Measurements from ENCODE around the gene SSBP3. TPM values are rescaled to one million over a fixed set of nuclear protein-coding genes. Genes with fewer than 3 reads are reported as not detected.
A peak's percentile ranks its signal among the peaks of the same experiment; 100 is the strongest.

SSBP3 gene
- total and polyA plus RNA-seq, 2 of the 13 experiments (the other 11 are each of a cell fraction or from before 2014, with no cell fraction given), result 8.5 to 17.6 TPM

DNA sequence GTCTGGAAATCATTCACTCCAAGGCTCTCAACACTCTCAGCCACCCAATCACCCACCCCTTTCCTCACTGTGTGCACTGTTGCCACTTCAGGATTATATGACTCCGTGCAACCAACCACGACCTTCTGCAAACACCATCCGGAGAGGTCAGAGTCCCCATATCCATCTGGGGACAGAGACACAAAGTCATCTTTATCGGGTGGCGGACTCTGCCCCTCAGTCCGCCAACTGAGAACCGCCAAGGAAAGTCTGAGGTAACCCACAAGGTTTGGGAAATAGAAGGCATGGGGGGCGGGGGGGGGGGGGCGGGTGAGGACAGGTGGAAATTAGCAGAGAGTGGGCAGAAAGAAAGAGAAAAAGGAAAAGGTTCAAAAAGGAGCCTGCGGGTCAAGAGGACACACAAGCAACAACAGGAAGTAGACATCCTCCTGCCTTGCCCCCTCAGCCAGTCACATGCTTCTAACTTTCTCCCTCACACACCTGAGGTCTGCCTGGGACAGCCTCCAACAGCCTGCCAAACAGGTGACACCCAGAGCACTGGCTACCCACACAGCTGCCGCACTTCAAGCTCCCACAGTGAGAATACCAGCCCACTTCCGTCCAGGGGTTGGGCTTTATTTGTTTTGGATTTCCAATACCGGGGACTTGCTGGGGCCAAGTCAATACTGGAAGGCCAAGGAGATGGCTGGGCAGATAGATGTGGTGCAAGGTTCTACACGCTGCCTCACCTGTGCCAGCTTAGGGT, 58.1 kb downstream of the SSBP3 start (continued):
- TF ChIP-seq SKIL (CRISPR knock-in tag; IDR thresholded peaks at IDR 0.05; ENCODE audit: borderline replicate concordance) (no peak), RAD21 (CRISPR knock-in tag; IDR thresholded peaks at IDR 0.05) (no peak), ZNF607 (CRISPR knock-in tag; IDR thresholded peaks at IDR 0.05; ENCODE audit: borderline replicate concordance) (peak; percentile 63; the same call in 1 of the 2 replicates), PCBP2 (optimal IDR thresholded peaks at IDR 0.05; ENCODE audit: low read depth, low read length, poor library complexity, severe bottlenecking) (no peak), ZNF605 (CRISPR knock-in tag; IDR thresholded peaks at IDR 0.05) (no peak), SIX4 (CRISPR knock-in tag; IDR thresholded peaks at IDR 0.05) (no peak), WIZ (CRISPR knock-in tag; IDR thresholded peaks at IDR 0.05) (no peak), BCL6 (CRISPR knock-in tag; IDR thresholded peaks at IDR 0.05) (peak; percentile 53), ZBTB7A (CRISPR knock-in tag; IDR thresholded peaks at IDR 0.05) (no peak), ZNF790 (CRISPR knock-in tag; IDR thresholded peaks at IDR 0.05; ENCODE audit: borderline replicate concordance) (no peak), ZNF660 (CRISPR knock-in tag; IDR thresholded peaks at IDR 0.05; ENCODE audit: borderline replicate concordance, low read depth) (no peak), ATF7-NPFF (CRISPR knock-in tag; IDR thresholded peaks at IDR 0.05; ENCODE audit: low read depth) (no peak), STAG1 (CRISPR knock-in tag; IDR thresholded peaks at IDR 0.05) (no peak), MIXL1 (CRISPR knock-in tag; IDR thresholded peaks at IDR 0.05) (peak; percentile 51), ZNF839 (CRISPR knock-in tag; IDR thresholded peaks at IDR 0.05; ENCODE audit: borderline replicate concordance) (no peak), HNRNPH1 (optimal IDR thresholded peaks at IDR 0.05; ENCODE audit: low read depth, low read length) (no peak), NRL (CRISPR knock-in tag; IDR thresholded peaks at IDR 0.05; ENCODE audit: borderline replicate concordance) (no peak), FOXP1 (IDR thresholded peaks at IDR 0.05) (no peak), FOXP1 (CRISPR knock-in tag; IDR thresholded peaks at IDR 0.05) (peak; percentile 52; the same call in 1 of the 2 replicates), KLF6 (CRISPR knock-in tag; IDR thresholded peaks at IDR 0.05) (no peak), ZNF3 (CRISPR knock-in tag; IDR thresholded peaks at IDR 0.05) (no peak), ZNF264 (CRISPR knock-in tag; IDR thresholded peaks at IDR 0.05) (no peak), SCMH1 (CRISPR knock-in tag; IDR thresholded peaks at IDR 0.05; ENCODE audit: borderline replicate concordance) (no peak), ZBTB38 (CRISPR knock-in tag; IDR thresholded peaks at IDR 0.05) (peak; percentile 83; the same call in 1 of the 2 replicates), RBM22 (optimal IDR thresholded peaks at IDR 0.05; ENCODE audit: low read length) (no peak), AHR (CRISPR knock-in tag; IDR thresholded peaks at IDR 0.05) (no peak), GABPB1 (CRISPR knock-in tag; IDR thresholded peaks at IDR 0.05) (peak; percentile 35; the same call in 1 of the 2 replicates)
- TF ChIP-seq, protein P1, sequence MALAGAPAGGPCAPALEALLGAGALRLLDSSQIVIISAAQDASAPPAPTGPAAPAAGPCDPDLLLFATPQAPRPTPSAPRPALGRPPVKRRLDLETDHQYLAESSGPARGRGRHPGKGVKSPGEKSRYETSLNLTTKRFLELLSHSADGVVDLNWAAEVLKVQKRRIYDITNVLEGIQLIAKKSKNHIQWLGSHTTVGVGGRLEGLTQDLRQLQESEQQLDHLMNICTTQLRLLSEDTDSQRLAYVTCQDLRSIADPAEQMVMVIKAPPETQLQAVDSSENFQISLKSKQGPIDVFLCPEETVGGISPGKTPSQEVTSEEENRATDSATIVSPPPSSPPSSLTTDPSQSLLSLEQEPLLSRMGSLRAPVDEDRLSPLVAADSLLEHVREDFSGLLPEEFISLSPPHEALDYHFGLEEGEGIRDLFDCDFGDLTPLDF (CRISPR knock-in tag; IDR thresholded peaks at IDR 0.05), result no peak
- TF ChIP-seq, protein P2, sequence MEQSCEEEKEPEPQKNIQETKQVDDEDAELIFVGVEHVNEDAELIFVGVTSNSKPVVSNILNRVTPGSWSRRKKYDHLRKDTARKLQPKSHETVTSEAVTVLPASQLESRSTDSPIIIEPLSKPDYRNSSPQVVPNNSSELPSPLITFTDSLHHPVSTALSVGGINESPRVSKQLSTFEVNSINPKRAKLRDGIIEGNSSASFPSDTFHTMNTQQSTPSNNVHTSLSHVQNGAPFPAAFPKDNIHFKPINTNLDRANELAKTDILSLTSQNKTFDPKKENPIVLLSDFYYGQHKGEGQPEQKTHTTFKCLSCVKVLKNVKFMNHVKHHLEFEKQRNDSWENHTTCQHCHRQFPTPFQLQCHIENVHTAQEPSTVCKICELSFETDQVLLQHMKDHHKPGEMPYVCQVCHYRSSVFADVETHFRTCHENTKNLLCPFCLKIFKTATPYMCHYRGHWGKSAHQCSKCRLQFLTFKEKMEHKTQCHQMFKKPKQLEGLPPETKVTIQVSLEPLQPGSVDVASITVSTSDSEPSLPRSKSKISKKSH (CRISPR knock-in tag; IDR thresholded peaks at IDR 0.05; ENCODE audit: borderline replicate concordance), result no peak
